Tibial artery (tissue), 4 donors: ENCODE data around the gene ATAD3C.
"Not testable (repeated sequence)": the region's sequence is repeated elsewhere in the genome, so short reads cannot be mapped to it uniquely, and the experiment has no call there.

Experiments used
- DNase-seq, 2 donors: peaks; one replicate each; pipeline ENCODE4 v3.0.0-alpha.2; 2019
- H3K27ac ChIP-seq, 2 donors: fragments of 200-600 bp; sonication (generic) in 1 of 2; 1 replicate in 1 of 2; 2 replicates in 1 of 2; pipeline ENCODE4 v1.5.1; 2018 to 2019; ENCODE audit warnings: mild to moderate bottlenecking in 1 of 2
- H3K27me3 ChIP-seq, 2 donors: fragments of 200-600 bp; sonication (generic) in 1 of 2; one replicate each; pipeline versions ENCODE4 v1.5.1 to v1.6.0; 2016 to 2019
- H3K36me3 ChIP-seq, 3 donors: fragments of 200-600 bp; sonication (generic) in 2 of 3; one replicate each; pipeline ENCODE4 v1.5.1; 2016 to 2019; ENCODE audit warnings: mild to moderate bottlenecking in 2 of 3
- H3K4me1 ChIP-seq, 4 donors: fragments of 200-600 bp; sonication (generic) in 2 of 4; 1 replicate in 3 of 4; 2 replicates in 1 of 4; pipeline ENCODE4 v1.5.1; 2016 to 2019
- H3K4me3 ChIP-seq, 2 donors: fragments of 200-600 bp; sonication (generic) in 1 of 2; 1 replicate in 1 of 2; 2 replicates in 1 of 2; pipeline ENCODE4 v1.5.1; 2018 to 2019; ENCODE audit warnings: mild to moderate bottlenecking in 2 of 2
- H3K9me3 ChIP-seq, 3 donors: fragments of 200-600 bp; sonication (generic) in 1 of 3; one replicate each; pipeline ENCODE4 v1.5.1; 2016 to 2019
- intact Hi-C: fragments of 100-400 bp; cut with DNase I; formaldehyde crosslinking; loops from one replicate; pipeline ENCODE4 v1.15.0; 2023; ENCODE audit warnings: low total_unique reads
- TF ChIP-seq, protein P1 (sequence below), 2 experiments: fragments of 200-600 bp in 1 of 2; fragments of 450-650 bp in 1 of 2; IDR thresholded peaks; one replicate each; pipeline ENCODE4 v1.5.1; 2017 to 2019; ENCODE audit warnings: antibody characterized with exemption in 2 of 2, mild to moderate bottlenecking in 1 of 2, moderate library complexity in 1 of 2

Gene ATAD3C

DNA sequence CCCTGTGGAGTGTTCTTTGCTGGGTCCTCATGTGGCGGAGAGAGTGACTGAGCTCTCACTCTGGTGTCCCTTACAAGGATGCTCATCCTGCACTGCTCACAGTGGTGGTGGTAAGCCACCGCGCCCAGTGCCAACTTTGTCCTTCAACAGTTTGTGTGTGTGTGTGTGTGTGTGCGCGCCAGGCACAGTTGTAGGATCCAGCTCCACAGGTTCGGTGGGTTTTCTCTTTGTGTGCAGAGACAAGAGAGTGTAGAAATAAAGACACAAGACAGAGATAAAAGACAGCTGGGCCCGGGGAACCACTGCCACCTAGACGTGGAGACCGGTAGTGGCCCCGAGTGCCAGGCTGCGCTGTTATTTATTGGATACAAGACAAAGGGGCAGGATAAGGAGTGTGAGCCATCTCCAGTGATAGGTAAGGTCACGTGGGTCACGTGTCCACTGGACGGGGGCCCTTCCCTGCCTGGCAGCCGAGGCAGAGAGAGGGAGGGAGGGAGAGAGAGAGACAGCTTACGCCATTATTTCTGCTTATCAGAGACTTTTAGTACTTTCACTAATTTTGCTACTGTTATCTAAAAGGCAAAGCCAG, 55.4 kb downstream of the ATAD3C start:
- peak overlapping the region; percentile 31 to 58 for H3K27ac ChIP-seq
- H3K9me3 ChIP-seq, H3K36me3 ChIP-seq, intact Hi-C loops, H3K27me3 ChIP-seq: not testable (repeated sequence)
- H3K4me1 ChIP-seq, result peaks cover 0 to 10% (median 0%) of the 10 kb centered on the region in 4 donors
- peak overlapping the region in 1 of 2 donors; percentile 9 for H3K4me3 ChIP-seq
- DNase-seq, result peak; percentile 57 to 74
- TF ChIP-seq, protein P1, sequence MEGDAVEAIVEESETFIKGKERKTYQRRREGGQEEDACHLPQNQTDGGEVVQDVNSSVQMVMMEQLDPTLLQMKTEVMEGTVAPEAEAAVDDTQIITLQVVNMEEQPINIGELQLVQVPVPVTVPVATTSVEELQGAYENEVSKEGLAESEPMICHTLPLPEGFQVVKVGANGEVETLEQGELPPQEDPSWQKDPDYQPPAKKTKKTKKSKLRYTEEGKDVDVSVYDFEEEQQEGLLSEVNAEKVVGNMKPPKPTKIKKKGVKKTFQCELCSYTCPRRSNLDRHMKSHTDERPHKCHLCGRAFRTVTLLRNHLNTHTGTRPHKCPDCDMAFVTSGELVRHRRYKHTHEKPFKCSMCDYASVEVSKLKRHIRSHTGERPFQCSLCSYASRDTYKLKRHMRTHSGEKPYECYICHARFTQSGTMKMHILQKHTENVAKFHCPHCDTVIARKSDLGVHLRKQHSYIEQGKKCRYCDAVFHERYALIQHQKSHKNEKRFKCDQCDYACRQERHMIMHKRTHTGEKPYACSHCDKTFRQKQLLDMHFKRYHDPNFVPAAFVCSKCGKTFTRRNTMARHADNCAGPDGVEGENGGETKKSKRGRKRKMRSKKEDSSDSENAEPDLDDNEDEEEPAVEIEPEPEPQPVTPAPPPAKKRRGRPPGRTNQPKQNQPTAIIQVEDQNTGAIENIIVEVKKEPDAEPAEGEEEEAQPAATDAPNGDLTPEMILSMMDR (IDR thresholded peaks at IDR 0.05), result peak; percentile 54 to 56

DNA sequence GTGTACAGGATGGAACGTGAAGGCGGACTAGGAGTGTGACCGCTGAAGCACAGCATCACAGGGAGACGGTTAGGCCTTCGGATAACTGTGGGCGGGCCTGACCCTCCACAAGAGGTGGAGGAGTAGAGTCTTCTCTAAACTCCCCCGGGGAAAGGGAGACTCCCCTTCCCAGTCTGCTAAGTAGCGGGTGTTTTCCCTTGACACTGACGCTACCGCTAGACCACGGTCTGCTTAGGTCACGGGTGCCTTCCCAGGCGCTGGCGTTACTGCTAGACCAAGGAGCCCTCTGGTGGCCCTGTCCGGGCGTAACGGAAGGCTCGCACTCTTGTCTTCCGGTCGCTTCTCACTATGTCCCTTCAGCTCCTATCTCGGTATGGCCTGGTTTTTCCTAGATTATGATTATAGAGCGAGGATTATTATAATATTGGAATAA, 55.9 kb downstream of the ATAD3C start:
- DNase-seq, result peak in 1 of 2 donors; percentile 34
- H3K36me3 ChIP-seq, H3K27me3 ChIP-seq, H3K9me3 ChIP-seq, intact Hi-C loops: not testable (repeated sequence)
- peaks cover 0 to 10% (median 0%) of the 10 kb centered on the region in 4 donors for H3K4me1 ChIP-seq
- peak overlapping the region; percentile 31 to 58 for H3K27ac ChIP-seq
- TF ChIP-seq, protein P1 (IDR thresholded peaks at IDR 0.05), result peak; percentile 24 to 28
- H3K4me3 ChIP-seq, result peak overlapping the region in 1 of 2 donors; percentile 9

GRCh38 chr1:1505801-1506200, 56.3 kb downstream of the ATAD3C start:
- peak overlapping the region; percentile 31 to 58 for H3K27ac ChIP-seq
- H3K4me3 ChIP-seq, DNase-seq, intact Hi-C loops, H3K9me3 ChIP-seq, H3K36me3 ChIP-seq, H3K27me3 ChIP-seq: not testable (repeated sequence)
- H3K4me1 ChIP-seq, result peaks cover 0 to 12% (median under 1%) of the 10 kb centered on the region in 4 donors

DNA sequence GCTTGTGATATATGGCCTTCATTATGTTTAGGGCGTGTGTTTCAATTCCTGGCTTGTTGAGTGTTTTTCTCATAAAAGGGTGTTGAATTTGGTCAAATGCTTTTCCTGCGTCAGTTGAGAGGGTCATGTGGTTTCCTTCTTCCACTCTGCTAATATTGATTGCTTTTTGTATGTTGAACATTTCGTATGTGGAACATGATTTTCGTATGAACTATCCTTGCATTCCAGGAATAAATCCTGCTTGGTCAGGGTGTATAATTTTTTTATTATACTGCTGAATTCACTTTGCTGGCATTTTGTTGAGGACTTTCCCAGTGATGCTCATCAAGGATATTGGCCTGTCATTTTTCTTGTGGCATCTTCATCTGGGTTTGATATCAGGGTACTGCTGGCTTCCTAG, 57.8 kb downstream of the ATAD3C start:
- intact Hi-C loops, result no loop called here

GRCh38 chr1:1508775-1509464, 59.4 kb downstream of the ATAD3C start:
- H3K27me3 ChIP-seq, intact Hi-C loops, H3K36me3 ChIP-seq, DNase-seq, H3K9me3 ChIP-seq, H3K4me3 ChIP-seq, H3K27ac ChIP-seq: not testable (repeated sequence)
- peaks cover 0 to 25% (median 9%) of the 10 kb centered on the region in 4 donors for H3K4me1 ChIP-seq

More for the DNA sequence above, 57.8 kb downstream of the ATAD3C start:
- H3K27me3 ChIP-seq, result no peaks in the 10 kb centered on the region
- no peak overlapping the region for H3K4me3 ChIP-seq
- H3K36me3 ChIP-seq, result no peaks in the 10 kb centered on the region
- H3K27ac ChIP-seq, result no peak overlapping the region
- DNase-seq, result no peak
- H3K4me1 ChIP-seq, result peaks cover 0 to 17% (median 6%) of the 10 kb centered on the region in 4 donors
- no peaks in the 10 kb centered on the region for H3K9me3 ChIP-seq
- TF ChIP-seq, protein P1 (IDR thresholded peaks at IDR 0.05), result no peak

DNA sequence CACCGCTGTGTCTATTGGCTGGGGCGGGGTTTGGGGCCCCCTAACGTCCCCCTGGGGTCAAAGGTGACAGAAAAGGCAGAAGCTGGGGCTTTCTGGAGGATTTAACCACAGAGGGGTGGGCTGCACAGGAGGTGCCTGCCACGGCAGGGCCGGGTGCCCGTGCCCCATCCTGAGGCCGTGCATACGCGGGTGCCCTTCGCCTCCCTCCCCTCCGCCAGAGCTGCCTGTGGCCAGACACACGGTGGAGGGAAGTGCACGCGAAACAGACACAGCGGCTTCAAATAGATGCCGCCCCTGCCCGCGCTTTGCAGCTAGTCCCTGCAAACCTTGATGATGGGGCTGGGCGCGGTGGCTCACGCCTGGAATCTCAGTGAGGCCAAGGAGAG, 60.0 kb downstream of the ATAD3C start:
- H3K27me3 ChIP-seq, DNase-seq, intact Hi-C loops, H3K36me3 ChIP-seq, H3K4me3 ChIP-seq, H3K9me3 ChIP-seq, H3K27ac ChIP-seq: not testable (repeated sequence)
- H3K4me1 ChIP-seq, result peaks cover 0 to 25% (median 9%) of the 10 kb centered on the region in 4 donors

DNA sequence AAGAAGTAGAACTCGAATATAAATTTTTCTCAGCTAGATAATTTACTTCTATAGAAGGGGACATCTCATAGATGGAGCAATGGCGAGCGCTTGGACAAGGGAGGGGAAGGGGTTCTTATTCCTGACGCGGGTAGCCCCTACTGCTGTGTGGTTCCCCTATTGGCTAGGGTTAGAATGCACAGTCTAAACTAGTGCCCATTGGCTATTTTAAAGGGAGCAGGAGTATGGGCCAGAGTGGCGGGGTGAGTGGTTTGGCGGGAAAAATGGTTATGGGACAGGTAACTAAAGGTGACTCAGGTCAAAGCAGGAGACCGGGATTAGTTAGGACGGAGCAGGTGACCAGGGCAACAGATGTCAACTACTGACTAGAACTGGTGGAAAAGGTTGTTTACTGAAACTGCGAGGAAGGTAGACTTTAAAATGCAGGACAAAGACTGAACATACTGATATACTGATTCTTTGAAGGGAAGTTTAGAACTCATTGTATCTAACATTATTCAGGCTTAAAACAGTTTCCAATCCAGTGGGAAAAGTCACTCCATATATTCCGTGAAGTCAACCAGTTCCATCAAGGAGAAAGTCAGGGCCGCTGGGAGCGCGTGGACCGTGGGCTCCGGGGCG, 61.5 kb downstream of the ATAD3C start:
- TF ChIP-seq, protein P1 (IDR thresholded peaks at IDR 0.05), result no peak
- H3K27me3 ChIP-seq, result no peaks in the 10 kb centered on the region
- H3K27ac ChIP-seq, result peak overlapping the region; percentile 90 to 91
- no peaks in the 10 kb centered on the region for H3K36me3 ChIP-seq
- DNase-seq, result no peak
- H3K9me3 ChIP-seq, result no peaks in the 10 kb centered on the region
- intact Hi-C loops, result no loop called here
- peak overlapping the region; percentile 76 to 78 for H3K4me3 ChIP-seq
- peaks cover 0 to 15% (median 9%) of the 10 kb centered on the region in 4 donors for H3K4me1 ChIP-seq
